ENCODE data around the gene ADRA2C.

DNA sequence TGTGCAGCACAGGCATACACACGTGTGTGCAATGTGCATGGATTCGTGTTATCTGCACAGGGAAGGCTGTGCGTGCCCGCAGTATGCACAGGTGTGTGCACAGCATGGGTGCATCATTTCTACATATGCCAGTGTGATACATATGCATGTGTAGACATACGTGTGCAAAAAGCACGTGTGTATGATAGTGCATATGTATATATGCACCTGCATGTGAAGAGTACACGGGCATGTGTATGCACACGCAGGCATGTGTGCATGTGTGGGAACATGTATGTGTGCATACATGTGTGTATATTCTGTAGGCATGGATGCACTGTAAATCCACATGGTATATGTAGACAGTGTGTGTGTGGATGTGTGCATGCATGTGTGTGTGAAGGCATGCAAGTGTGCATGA lies 3.9 kb upstream of the ADRA2C start:
- TF ChIP-seq, protein P1, sequence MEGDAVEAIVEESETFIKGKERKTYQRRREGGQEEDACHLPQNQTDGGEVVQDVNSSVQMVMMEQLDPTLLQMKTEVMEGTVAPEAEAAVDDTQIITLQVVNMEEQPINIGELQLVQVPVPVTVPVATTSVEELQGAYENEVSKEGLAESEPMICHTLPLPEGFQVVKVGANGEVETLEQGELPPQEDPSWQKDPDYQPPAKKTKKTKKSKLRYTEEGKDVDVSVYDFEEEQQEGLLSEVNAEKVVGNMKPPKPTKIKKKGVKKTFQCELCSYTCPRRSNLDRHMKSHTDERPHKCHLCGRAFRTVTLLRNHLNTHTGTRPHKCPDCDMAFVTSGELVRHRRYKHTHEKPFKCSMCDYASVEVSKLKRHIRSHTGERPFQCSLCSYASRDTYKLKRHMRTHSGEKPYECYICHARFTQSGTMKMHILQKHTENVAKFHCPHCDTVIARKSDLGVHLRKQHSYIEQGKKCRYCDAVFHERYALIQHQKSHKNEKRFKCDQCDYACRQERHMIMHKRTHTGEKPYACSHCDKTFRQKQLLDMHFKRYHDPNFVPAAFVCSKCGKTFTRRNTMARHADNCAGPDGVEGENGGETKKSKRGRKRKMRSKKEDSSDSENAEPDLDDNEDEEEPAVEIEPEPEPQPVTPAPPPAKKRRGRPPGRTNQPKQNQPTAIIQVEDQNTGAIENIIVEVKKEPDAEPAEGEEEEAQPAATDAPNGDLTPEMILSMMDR (IDR thresholded peaks at IDR 0.05): no peak
- no peak for TF ChIP-seq POLR2A (IDR thresholded peaks at IDR 0.05)
- TF ChIP-seq EP300 (IDR thresholded peaks at IDR 0.05): no peak

Measured in sigmoid colon (tissue), 4 donors.